Thyroid gland (tissue), 4 donors: Measurements from ENCODE around the gene INPP1. TPM values are rescaled to one million over a fixed set of nuclear protein-coding genes. Genes with fewer than 3 reads are reported as not detected.

ENCODE experiments used
- DNase-seq, 2 donors: peaks; one replicate each; pipeline ENCODE4 v3.0.0-alpha.2; 2019
- H3K27ac ChIP-seq, 3 donors: fragments of 200-600 bp; sonication (generic); 1 replicate in 2 of 3; 2 replicates in 1 of 3; pipeline ENCODE4 v1.5.1; 2016 to 2019; ENCODE audit warnings: mild to moderate bottlenecking in 1 of 3, moderate library complexity in 1 of 3
- H3K27me3 ChIP-seq: fragments of 200-600 bp; sonication (generic); one replicate; pipeline ENCODE4 v1.5.1; 2019
- H3K36me3 ChIP-seq, 2 donors: fragments of 200-600 bp; sonication (generic); one replicate each; pipeline ENCODE4 v1.5.1; 2016 to 2019
- H3K4me1 ChIP-seq, 2 donors: fragments of 200-600 bp; sonication (generic); one replicate each; pipeline ENCODE4 v1.5.1; 2017 to 2019
- H3K4me3 ChIP-seq, 3 donors: fragments of 200-600 bp; sonication (generic); replicated peaks in 1 of 3; 1 replicate in 2 of 3; 2 replicates in 1 of 3; pipeline ENCODE4 v1.5.1; 2016; ENCODE audit warnings: mild to moderate bottlenecking in 1 of 3
- H3K9me3 ChIP-seq: fragments of 200-600 bp; sonication (generic); one replicate; pipeline ENCODE4 v1.5.1; 2017
- POLR2A ChIP-seq, 2 donors: fragments of 450-650 bp; IDR thresholded peaks; one replicate each; pipeline ENCODE4 v1.6.1; 2017; ENCODE audit warnings: antibody characterized with exemption in 2 of 2, mild to moderate bottlenecking in 2 of 2, moderate library complexity in 1 of 2
- WGBS, 2 donors: methylation state at CpG; one replicate each; pipeline ENCODE4 v1.1.5; 2017; 5-methylcytosine and 5-hydroxymethylcytosine counted together
- intact Hi-C: fragments of 100-400 bp; cut with DNase I; formaldehyde crosslinking; loops from one replicate; pipeline ENCODE4 v1.15.1; 2023
- total RNA-seq, 4 donors: library from RNA; depleted of rRNA; stranded (reverse); fragments of >200 nt; gene quantifications; one replicate each; pipeline ENCODE4 v1.2.3, GENCODE V29; 2016
- TF ChIP-seq, protein P1 (sequence below), 6 experiments: fragments of 200-600 bp in 3 of 6; fragments of 450-650 bp in 3 of 6; sonication (generic) in 3 of 6; IDR thresholded peaks; one replicate each; pipeline ENCODE4 v1.5.1; 2016 to 2019; ENCODE audit warnings: antibody characterized with exemption in 6 of 6, mild to moderate bottlenecking in 2 of 6, inconsistent platforms in 1 of 6, moderate library complexity in 1 of 6

Gene INPP1
- total RNA-seq, 4 donors from 2014 or later, result 15.6 to 45.3 (median 21.2) TPM

DNA sequence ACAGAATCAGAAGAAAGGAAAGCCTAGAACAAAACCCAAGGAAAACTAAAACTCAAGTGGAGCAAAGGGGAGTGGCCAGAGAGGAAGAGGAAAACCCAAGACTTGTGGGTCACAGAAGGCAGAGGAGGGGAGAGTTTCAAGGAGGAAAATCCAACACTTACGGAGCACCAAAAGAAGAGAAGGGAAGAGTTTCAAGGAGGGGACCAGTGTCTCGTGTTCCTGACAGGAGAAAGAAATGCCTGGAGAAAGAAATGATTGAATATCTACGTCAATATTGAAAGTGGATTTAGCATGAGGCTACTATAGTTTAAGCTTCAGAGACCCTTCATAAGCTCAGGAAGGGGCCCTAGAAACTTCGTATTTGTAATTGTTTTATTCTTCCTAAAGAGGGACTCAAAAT is 63.4 kb downstream of the INPP1 start:
- Histone ChIP-seq H3K36me3 (no peaks in the 10 kb centered on the region), H3K9me3 (no peaks in the 10 kb centered on the region), H3K27ac (peak overlapping the region in 2 of 3 donors; percentile 85 to 95), H3K4me3 (no peak overlapping the region), H3K27me3 (no peaks in the 10 kb centered on the region), H3K4me1 (peaks cover 25% of the 10 kb centered on the region in 2 donors)
- DNase-seq, result no peak
- intact Hi-C loops, result no loop called here
- TF ChIP-seq, protein P1, sequence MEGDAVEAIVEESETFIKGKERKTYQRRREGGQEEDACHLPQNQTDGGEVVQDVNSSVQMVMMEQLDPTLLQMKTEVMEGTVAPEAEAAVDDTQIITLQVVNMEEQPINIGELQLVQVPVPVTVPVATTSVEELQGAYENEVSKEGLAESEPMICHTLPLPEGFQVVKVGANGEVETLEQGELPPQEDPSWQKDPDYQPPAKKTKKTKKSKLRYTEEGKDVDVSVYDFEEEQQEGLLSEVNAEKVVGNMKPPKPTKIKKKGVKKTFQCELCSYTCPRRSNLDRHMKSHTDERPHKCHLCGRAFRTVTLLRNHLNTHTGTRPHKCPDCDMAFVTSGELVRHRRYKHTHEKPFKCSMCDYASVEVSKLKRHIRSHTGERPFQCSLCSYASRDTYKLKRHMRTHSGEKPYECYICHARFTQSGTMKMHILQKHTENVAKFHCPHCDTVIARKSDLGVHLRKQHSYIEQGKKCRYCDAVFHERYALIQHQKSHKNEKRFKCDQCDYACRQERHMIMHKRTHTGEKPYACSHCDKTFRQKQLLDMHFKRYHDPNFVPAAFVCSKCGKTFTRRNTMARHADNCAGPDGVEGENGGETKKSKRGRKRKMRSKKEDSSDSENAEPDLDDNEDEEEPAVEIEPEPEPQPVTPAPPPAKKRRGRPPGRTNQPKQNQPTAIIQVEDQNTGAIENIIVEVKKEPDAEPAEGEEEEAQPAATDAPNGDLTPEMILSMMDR (IDR thresholded peaks at IDR 0.05), result no peak
- peak in 1 of 2 donors; percentile 21 for TF ChIP-seq POLR2A (IDR thresholded peaks at IDR 0.05)
- 82 to 83% methylated on average over 4 of the region's 4 CpGs for WGBS, 2 donors

DNA sequence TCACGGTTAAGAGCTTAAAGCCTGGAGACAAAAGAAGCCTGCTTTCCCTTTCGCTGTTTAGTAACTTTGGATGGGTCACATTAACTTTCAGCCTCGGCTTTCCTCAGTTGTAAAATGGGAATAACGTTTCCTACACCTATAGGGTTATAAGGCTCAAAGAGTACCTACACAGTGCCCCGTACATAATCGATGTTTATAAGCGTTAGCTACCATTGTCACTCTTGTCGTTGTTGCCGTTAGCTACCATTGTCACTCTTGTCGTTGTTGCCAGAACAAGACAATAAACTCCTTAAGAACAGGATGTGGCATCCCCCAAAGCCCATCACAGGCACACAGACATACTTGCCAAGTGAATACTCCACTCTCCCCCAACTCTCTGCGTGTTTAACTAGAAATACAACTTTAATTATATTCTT is 63.9 kb downstream of the INPP1 start:
- H3K4me1 ChIP-seq, result peaks cover 25 to 27% of the 10 kb centered on the region in 2 donors
- H3K36me3 ChIP-seq, result no peaks in the 10 kb centered on the region
- WGBS, 2 donors, result 42 to 44% methylated on average over 11 of the region's 11 CpGs
- no peaks in the 10 kb centered on the region for H3K9me3 ChIP-seq
- no peak for DNase-seq
- TF ChIP-seq, protein P1 (IDR thresholded peaks at IDR 0.05), result no peak
- no peak for TF ChIP-seq POLR2A (IDR thresholded peaks at IDR 0.05)
- H3K27ac ChIP-seq, result peak overlapping the region; percentile 85 to 95 (median 90)
- intact Hi-C loops, result no loop called here
- H3K4me3 ChIP-seq, result peak overlapping the region; percentile 60 to 89 (median 70)
- no peaks in the 10 kb centered on the region for H3K27me3 ChIP-seq

DNA sequence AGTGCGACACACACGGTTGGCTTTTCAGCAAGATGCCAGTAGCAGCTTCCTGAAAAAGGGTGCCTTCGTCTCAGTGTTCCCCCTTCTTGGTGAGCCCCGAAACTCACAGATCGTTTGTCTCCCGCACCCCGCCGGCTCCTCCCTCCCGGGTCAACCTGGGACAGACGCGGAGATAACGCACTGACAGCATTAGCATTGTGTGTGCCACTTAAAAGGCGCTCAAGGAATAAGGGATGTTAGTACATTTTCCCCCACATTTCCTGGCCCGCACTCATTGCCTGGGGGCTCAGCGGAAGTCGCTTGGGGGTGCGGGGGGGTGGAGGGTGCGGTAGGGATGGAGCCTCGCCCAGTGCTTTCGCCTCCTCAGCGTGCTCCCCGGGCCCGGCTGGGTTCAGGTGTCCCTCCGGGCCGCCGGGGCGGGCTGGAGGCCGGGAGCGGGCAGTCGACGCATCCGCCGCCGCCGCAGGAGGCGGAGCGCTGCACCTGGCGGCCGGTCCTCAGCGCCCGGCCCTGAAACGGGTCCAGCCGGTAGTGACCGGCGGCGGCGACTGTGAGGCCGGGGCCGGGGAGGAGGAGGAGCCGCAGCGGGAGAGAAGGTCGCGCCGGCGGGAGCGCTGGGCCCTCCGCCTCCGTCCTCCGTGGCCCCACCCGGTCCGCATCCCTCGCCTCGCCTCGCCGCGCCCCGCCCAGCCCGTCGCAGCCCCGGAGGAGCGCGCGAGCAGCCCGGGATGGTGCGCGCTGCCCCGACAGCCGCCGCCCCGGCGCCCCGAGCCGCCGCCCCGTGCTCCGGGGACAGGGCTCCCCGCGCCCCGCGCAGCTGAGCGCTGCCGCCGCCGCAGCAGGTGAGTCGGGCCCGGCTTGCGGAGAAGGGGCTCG is 64.5 kb downstream of the INPP1 start, which contains the start of gene MFSD6:
Gene MFSD6, plus strand, starts transcription at position 694 of the 876 bp plus-strand sequence. CDS start 27,675 bp downstream, outside the sequence.
- peak; percentile 75 to 77 for DNase-seq
- H3K4me3 ChIP-seq, result peak within 1 kb of the TSS; percentile 60 to 89 (median 70)
- H3K27me3 ChIP-seq, result no peaks in the 10 kb centered on the region
- TF ChIP-seq, protein P1 (IDR thresholded peaks at IDR 0.05), result peak in 3 of 6 experiments; percentile 12 to 25 (median 20)
- peak in 1 of 2 donors; percentile 82 for TF ChIP-seq POLR2A (IDR thresholded peaks at IDR 0.05)
- H3K36me3 ChIP-seq, result no peaks in the 10 kb centered on the region
- peak within 1 kb of the TSS; percentile 85 to 95 (median 90) for H3K27ac ChIP-seq
- H3K4me1 ChIP-seq, result peaks cover 25 to 32% of the 10 kb centered on the region in 2 donors
- WGBS, 2 donors, result 3 to 7% methylated on average over 13 of the region's 98 CpGs
- no peaks in the 10 kb centered on the region for H3K9me3 ChIP-seq
- intact Hi-C loops, result no loop called here

DNA sequence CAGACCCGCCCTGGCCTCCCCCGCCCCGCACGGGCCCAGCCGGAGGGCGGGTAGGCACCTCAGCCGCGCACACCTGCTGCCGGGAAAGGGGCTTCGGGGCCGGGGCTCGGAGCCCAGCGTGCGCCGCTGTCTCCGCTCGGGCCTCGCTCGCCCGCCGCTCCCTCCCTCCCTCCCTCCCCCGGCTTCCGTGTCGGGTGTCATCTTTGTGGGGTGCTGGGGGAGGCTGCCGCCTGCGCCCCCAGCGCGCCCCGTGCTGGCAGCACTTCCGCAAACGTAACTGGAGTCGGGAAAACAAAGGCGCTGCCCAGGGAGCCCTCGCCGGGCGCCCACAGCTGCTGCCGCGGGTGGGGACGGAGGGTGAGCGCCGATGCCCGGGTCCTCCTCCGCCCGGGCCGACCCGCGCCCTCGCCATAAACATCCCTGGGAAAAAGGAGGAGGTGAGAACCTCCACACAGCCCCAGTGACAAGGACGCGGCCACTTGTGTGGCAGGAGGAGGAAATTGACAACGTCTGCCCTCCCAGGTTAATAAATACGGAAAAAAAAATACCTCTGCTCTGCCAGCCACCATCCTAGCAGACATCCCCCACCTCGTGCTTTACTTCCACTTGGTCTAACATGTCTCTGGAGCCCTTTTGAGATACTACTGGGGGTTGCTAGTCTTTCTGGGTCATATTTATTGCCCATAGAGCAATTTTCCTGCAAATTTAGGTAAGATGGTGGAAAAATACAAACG is 65.3 kb downstream of the INPP1 start:
- Histone ChIP-seq H3K36me3 (no peaks in the 10 kb centered on the region), H3K4me3 (peak overlapping the region; percentile 28 to 89 (median 70)), H3K4me1 (peaks cover 29 to 40% of the 10 kb centered on the region in 2 donors), H3K9me3 (no peaks in the 10 kb centered on the region), H3K27ac (peak overlapping the region; percentile 85 to 95 (median 90)), H3K27me3 (no peaks in the 10 kb centered on the region)
- intact Hi-C loops, result no loop called here
- TF ChIP-seq, protein P1 (IDR thresholded peaks at IDR 0.05), result no peak
- TF ChIP-seq POLR2A (IDR thresholded peaks at IDR 0.05), result peak in 1 of 2 donors; percentile 43
- WGBS, 2 donors, result 2 to 4% methylated on average over 12 to 16 of the region's 54 CpGs
- peak; percentile 64 to 70 for DNase-seq
